ENCODE results near the gene ATRNL1.
"Not testable (repeated sequence)": the region's sequence is repeated elsewhere in the genome, so short reads cannot be mapped to it uniquely, and the experiment has no call there.

GRCh38 chr10:115367920-115368319 lies 274.8 kb downstream of the ATRNL1 start:
- not testable (repeated sequence) for TF ChIP-seq CTCF (IDR thresholded peaks at IDR 0.05); POLR2AphosphoS5 (IDR thresholded peaks at IDR 0.05; ENCODE audit: insufficient read depth in 1 of 2, low read depth in 1 of 2); POLR2A (IDR thresholded peaks at IDR 0.05)
